HUES6 (cell line): Measurements from ENCODE around the gene ATP6V0D1.
A peak's percentile ranks its signal among the peaks of the same experiment; 100 is the strongest.

Source experiments
- H3K27ac ChIP-seq: 2 replicates; pipeline ENCODE4 v1.7.0; 2013; ENCODE audit warnings: low read depth, mild to moderate bottlenecking, low read length, inconsistent platforms
- H3K27me3 ChIP-seq: 2 replicates; pipeline ENCODE4 v1.6.1; 2013; ENCODE audit warnings: low read length; ENCODE audit not compliant: control insufficient read depth, insufficient read depth
- H3K36me3 ChIP-seq: 2 replicates; pipeline ENCODE4 v1.6.1; 2013; ENCODE audit warnings: low read length; ENCODE audit not compliant: control insufficient read depth, insufficient read depth
- H3K4me1 ChIP-seq: 2 replicates; pipeline ENCODE4 v1.6.1; 2013; ENCODE audit warnings: low read length; ENCODE audit not compliant: control insufficient read depth, insufficient read depth
- H3K4me3 ChIP-seq: 2 replicates; pipeline ENCODE4 v1.5.1; 2013; ENCODE audit warnings: low read depth, low read length
- H3K9ac ChIP-seq: one replicate; pipeline ENCODE4 v1.6.1; 2013; ENCODE audit warnings: mild to moderate bottlenecking, low read length
- H3K9me3 ChIP-seq: 2 replicates; pipeline ENCODE4 v1.6.1; 2013; ENCODE audit warnings: low read depth, low read length; ENCODE audit not compliant: control insufficient read depth, insufficient read depth

The ATP6V0D1 gene

DNA sequence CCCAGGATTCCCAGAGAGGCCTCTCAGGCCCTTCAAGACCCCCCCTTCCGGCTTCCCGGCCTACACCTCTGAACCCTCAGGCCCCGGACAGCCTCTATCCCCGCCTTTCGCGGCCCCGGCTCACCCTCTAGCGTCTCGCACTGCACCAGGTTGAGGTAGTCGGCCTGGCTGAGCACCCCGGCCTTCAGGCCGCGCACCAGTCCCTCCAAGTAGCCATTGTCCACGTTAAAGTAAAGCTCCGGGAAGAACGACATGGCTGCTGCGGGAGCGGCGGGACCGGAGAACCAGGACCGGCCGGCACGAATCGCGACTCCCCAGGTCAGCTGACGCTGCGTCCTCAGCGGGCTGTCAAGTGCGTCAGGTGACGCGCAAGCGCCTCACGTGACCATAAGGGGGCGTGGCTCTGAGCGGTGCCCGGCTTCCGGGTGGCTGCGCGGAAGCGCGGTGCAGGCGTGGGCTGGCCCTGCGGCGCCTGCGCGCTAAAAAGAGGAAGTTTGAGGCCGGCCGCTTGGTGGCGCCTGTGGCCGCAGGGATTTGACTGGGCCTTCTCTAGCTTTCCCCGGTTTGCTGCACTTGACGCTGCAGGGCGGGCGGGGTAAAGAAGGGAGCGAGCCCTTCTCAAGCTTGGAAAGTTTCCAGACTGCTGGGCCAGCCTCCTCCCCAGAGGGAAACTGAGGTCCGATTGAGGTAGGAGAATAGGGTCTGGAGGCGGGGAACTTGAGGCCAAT lies at the start of gene ATP6V0D1:
Gene ATP6V0D1 (minus strand): TSS at position 325 of the 728 bp plus-strand sequence. CDS start 71 bp downstream, at position 254.
- no peaks in the 10 kb centered on the region for H3K36me3 ChIP-seq
- peak within 1 kb of the TSS; percentile 91 for H3K9ac ChIP-seq
- peak within 1 kb of the TSS; percentile 70; the same call in 1 of the 2 replicates for H3K27ac ChIP-seq

DNA sequence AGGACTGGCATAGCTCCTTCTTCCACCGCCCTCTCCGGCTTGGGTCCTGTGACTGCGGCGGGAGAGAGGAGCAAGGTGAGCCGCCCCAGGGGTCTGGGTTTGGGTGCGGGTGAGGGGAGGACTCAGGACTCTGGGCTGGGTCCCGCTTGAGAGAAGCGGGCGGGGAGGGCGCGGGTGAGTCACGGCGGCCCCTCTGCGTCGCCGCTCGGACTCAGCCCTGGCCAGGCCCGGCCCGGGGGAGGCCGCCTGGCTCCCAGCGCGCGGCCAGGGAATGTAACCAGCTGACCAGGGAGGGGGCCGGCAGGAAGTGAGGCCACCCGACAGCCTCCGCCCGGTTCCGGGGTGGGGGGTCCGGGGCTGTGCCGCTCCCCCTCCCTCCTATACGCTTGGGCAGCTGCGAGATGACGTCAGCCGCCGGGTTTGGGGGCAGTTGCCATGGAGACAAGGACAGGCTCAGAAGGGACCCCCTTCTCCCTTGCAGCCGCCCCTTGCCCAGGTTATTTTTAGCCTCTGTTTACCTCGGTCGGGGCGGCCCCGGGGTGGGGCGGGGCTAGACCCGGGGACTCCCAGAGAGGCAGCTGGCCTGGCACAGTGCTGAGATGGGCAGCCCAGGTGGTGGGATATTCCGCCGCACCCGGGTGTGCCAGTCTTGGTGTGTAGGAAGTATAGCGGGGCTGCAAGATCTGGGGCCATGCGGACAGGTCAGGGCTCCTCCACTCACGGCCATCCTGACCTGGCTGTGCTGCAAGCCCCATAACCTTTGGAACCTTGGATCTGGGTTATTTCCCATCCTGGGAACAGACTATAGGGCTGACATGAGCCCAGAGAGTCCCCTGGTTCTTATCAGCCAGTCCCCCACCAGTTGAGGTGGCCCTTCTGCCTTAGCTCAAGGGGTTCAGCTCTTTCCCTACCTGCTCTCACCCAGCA lies 49.3 kb upstream of the ATP6V0D1 start:
- H3K27me3 ChIP-seq: peaks cover 78% of the 10 kb centered on the region
- H3K4me3 ChIP-seq: peak overlapping the region; percentile 69
- no peak overlapping the region; the same call in 1 of the 2 replicates for H3K27ac ChIP-seq
- H3K9ac ChIP-seq: peak overlapping the region; percentile 69
- no peaks in the 10 kb centered on the region for H3K36me3 ChIP-seq
- H3K4me1 ChIP-seq: peaks cover 25% of the 10 kb centered on the region
- H3K9me3 ChIP-seq: no peaks in the 10 kb centered on the region

More for the DNA sequence above, at the start of gene ATP6V0D1:
- Histone ChIP-seq H3K9me3 (no peaks in the 10 kb centered on the region), H3K4me3 (peak within 1 kb of the TSS; percentile 100), H3K4me1 (peaks cover 6% of the 10 kb centered on the region; the same call in 1 of the 2 replicates), H3K27me3 (no peaks in the 10 kb centered on the region)

DNA sequence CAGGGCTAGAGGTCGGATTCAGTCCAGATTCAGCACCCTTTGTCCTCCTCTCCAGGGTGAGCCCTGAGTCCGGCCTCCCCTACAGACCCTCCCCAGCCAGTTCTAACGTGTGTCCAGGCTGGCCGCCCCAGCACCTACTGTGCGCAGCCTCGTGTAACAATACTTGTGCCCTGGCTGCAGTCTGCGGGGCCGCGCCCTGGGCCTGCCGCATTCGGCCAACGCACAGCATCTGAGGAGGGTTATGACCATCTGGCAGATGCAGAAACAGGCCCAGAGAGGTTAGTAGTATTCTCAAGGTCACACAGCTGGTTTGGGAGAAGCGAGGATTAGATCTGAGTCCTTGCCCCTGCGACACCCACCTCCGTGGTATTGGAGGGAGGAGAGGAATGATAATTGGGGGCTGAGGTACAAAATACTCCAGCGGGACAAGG lies 48.6 kb upstream of the ATP6V0D1 start:
- peaks cover 81% of the 10 kb centered on the region for H3K27me3 ChIP-seq
- H3K9ac ChIP-seq: peak overlapping the region; percentile 69
- H3K4me3 ChIP-seq: peak overlapping the region; percentile 69
- no peak overlapping the region; the same call in 1 of the 2 replicates for H3K27ac ChIP-seq
- peaks cover 25% of the 10 kb centered on the region for H3K4me1 ChIP-seq
- H3K9me3 ChIP-seq: no peaks in the 10 kb centered on the region
- no peaks in the 10 kb centered on the region for H3K36me3 ChIP-seq

DNA sequence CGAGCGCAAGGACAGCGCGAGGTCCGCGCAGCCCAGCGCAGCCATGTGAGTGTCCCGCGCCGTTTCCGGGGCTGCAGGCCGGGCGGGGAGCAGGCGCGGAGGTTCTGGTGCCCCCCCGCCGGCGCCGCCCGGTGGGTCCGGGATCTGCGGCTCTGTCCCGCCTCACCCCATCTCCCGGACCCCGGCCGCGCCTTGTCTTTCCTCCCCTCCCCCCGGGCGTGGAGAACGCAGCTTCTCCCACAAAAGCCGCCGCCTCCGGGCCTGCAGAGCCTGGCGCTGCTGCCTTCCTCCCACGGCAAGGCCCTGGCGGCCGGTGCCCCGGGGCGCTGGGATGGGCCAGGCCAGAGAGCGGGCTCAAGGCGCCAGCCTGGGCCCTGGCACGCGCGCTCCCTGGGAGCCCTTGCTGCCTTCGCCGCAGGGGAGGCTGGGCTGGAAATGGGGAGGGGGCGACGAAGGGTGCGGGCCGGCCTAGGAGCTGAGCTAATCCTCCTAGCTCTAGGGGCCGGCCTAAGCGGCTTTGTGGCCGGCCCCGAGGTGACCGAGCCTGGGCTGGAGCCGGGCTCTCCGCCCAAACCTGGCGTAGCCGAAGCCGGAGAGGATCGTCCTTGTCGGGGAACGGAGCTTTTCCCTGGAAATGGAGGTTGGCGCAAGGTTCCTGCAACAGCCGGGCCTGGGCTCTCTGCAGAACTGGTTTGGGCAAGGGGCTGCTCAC lies 48.1 kb upstream of the ATP6V0D1 start:
- peak overlapping the region; percentile 69 for H3K4me3 ChIP-seq
- peaks cover 25% of the 10 kb centered on the region for H3K4me1 ChIP-seq
- H3K36me3 ChIP-seq: no peaks in the 10 kb centered on the region
- no peak overlapping the region; the same call in 1 of the 2 replicates for H3K27ac ChIP-seq
- no peaks in the 10 kb centered on the region for H3K9me3 ChIP-seq
- H3K9ac ChIP-seq: peak overlapping the region; percentile 69
- peaks cover 86% of the 10 kb centered on the region for H3K27me3 ChIP-seq

- H3K36me3 ChIP-seq: no peaks in the 10 kb centered on the region
- no peak within 1 kb of the TSS; the same call in 1 of the 2 replicates for H3K27ac ChIP-seq
- H3K4me1 ChIP-seq: peaks cover 25% of the 10 kb centered on the region
- H3K9ac ChIP-seq: peak within 1 kb of the TSS; percentile 69
- peak within 1 kb of the TSS; percentile 69 for H3K4me3 ChIP-seq
- no peaks in the 10 kb centered on the region for H3K9me3 ChIP-seq
- H3K27me3 ChIP-seq: peaks cover 88% of the 10 kb centered on the region
These were observed 47.4 kb upstream of the ATP6V0D1 start, which contains the start of gene RIPOR1 for GRCh38 chr16:67528222-67528869. Gene RIPOR1 (plus strand): TSS chr16:67528829. CDS start chr16:67538447, 9,618 bp downstream.

DNA sequence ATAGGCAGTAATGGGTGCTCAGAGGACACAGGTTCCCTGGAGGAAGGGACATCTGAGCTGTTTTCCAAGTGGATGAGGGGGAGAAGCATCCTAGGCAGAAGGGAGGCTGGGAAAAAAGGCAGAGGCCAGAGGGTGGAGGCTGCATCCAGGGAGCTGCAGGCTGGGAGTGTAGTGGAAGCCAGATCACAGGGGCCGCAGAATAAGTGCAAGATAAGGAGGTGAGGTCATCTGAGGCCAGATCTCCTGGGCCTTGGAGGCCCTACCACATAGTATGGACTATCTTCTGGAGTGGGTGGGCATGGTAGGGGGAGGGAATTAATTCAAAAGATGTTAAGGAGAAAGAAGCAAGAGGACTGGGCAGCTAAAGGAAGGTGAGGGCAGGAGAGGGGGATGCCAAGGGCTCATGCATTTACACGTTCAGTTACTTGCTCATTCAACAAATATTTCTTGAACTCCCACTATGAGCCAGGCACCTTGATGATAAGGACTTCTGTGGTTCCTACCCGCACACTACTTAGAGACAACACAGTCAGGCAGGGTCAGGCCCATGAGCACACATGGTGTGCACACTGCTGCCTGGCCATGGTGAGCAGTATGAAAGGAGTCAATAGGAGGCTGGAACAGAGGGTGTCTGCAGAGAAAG lies 45.3 kb upstream of the ATP6V0D1 start:
- H3K27me3 ChIP-seq: peaks cover 72% of the 10 kb centered on the region
- H3K4me1 ChIP-seq: peaks cover 25% of the 10 kb centered on the region
- H3K9me3 ChIP-seq: no peaks in the 10 kb centered on the region
- H3K36me3 ChIP-seq: no peaks in the 10 kb centered on the region
- H3K27ac ChIP-seq: no peak overlapping the region
- H3K9ac ChIP-seq: no peak overlapping the region
- no peak overlapping the region for H3K4me3 ChIP-seq

GRCh38 chr16:67525176-67525860 lies 44.4 kb upstream of the ATP6V0D1 start:
- Histone ChIP-seq H3K9me3 (no peaks in the 10 kb centered on the region), H3K4me1 (peaks cover 18% of the 10 kb centered on the region), H3K27ac (no peak overlapping the region), H3K36me3 (no peaks in the 10 kb centered on the region), H3K27me3 (peaks cover 63% of the 10 kb centered on the region), H3K9ac (no peak overlapping the region), H3K4me3 (no peak overlapping the region)

DNA sequence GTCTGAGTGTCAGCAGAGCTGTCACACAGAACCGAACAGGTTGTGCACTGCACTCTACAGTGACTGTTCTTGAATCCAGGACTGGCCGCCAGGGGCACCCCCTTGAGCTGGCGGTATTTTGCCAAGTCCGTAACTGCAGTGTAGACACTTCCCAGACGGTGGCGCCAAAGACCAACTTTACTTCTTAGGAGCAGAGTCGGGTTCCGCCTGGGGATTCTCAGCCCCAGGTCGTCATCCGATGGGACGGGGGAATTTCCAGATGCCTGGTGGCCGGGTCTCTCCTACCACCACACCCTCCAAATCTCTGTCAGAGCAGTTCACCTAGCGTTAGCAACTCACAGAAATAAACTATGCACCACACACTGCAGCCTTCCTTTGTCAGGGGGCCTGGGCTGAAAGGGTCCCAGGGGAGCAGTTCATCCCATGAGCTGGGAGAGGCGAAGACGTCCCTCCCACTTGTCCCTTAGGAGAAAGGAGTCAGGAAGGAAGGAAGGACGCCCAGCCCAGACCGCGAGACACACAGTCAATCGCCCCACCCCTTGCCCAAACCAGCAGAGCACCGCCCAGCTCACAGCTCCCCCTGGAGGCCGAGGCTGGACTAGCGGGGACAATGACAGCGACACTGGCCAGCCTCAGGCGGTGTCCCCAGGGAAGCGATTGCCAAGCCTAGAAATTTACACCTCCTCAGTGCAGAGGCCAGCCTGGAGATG lies 40.3 kb upstream of the ATP6V0D1 start:
- peaks cover 5% of the 10 kb centered on the region; the same call in 1 of the 2 replicates for H3K4me1 ChIP-seq
- H3K4me3 ChIP-seq: peak overlapping the region; percentile 72
- peaks cover 42% of the 10 kb centered on the region for H3K27me3 ChIP-seq
- H3K27ac ChIP-seq: no peak overlapping the region; the same call in 1 of the 2 replicates
- H3K9me3 ChIP-seq: no peaks in the 10 kb centered on the region
- peak overlapping the region; percentile 61 for H3K9ac ChIP-seq
- no peaks in the 10 kb centered on the region for H3K36me3 ChIP-seq

GRCh38 chr16:67519242-67519641 lies 38.3 kb upstream of the ATP6V0D1 start:
- Histone ChIP-seq H3K9ac (no peak overlapping the region), H3K27ac (no peak overlapping the region), H3K4me3 (no peak overlapping the region), H3K27me3 (peaks cover 23% of the 10 kb centered on the region), H3K4me1 (no peaks in the 10 kb centered on the region), H3K9me3 (no peaks in the 10 kb centered on the region), H3K36me3 (no peaks in the 10 kb centered on the region)
